NCI-H2227 (cell line): ENCODE data around the gene KRR1.

Experiments used
- DNase-seq: peaks from one replicate; lab custom pipeline; 2025; ENCODE audit not compliant: unreplicated experiment; lab: John Stamatoyannopoulos, UW

KRR1 gene

GRCh38 chr12:75511116-75512048 is at the start of gene KRR1:
TSS of gene KRR1 (minus strand) at chr12:75511609. CDS start at chr12:75511597, 12 bp downstream.
- DNase-seq = peak; percentile 99

GRCh38 chr12:75560167-75560566 is 48.8 kb upstream of the KRR1 start:
- no peak for DNase-seq

- no peak for DNase-seq
Observed at GRCh38 chr12:75558287-75558686, 46.9 kb upstream of the KRR1 start.

GRCh38 chr12:75556311-75556899 is 45.0 kb upstream of the KRR1 start:
- no peak for DNase-seq

- DNase-seq = no peak
Observed at GRCh38 chr12:75554556-75554880, 43.1 kb upstream of the KRR1 start.

- DNase-seq = no peak
Observed at GRCh38 chr12:75553836-75554555, 42.6 kb upstream of the KRR1 start.

GRCh38 chr12:75553398-75553797 is 42.0 kb upstream of the KRR1 start:
- no peak for DNase-seq

DNA sequence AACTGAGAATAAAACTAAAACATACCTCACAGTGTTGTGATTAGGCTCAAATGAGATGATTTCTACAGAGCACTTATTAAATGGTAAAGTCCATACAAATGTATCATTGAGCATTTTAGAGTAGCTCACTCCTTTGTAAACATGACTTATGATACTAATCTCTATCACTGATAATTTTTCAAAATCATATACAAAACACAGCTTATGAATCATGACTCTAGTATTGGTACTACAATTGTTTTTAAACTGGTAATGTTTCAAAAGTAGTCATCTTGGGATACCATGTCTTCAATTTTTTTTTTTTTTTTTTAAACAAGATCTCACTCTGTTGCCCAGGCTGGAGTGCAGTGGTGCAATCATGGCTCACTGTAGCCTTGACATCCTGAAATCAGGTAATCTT is 40.1 kb upstream of the KRR1 start:
- no peak for DNase-seq

GRCh38 chr12:75550401-75551240 is 39.2 kb upstream of the KRR1 start:
- DNase-seq = no peak

GRCh38 chr12:75549989-75550388 is 38.6 kb upstream of the KRR1 start:
- DNase-seq = no peak

GRCh38 chr12:75548879-75549278 is 37.5 kb upstream of the KRR1 start:
- no peak for DNase-seq

- DNase-seq = no peak
Observed at GRCh38 chr12:75545636-75546035, 34.2 kb upstream of the KRR1 start.

- no peak for DNase-seq
Observed at GRCh38 chr12:75543529-75543928, 32.1 kb upstream of the KRR1 start.

GRCh38 chr12:75542942-75543341 is 31.5 kb upstream of the KRR1 start:
- no peak for DNase-seq

- DNase-seq = no peak
Observed at GRCh38 chr12:75539889-75540288, 28.5 kb upstream of the KRR1 start.

GRCh38 chr12:75533239-75533638 is 21.8 kb upstream of the KRR1 start:
- no peak for DNase-seq

DNA sequence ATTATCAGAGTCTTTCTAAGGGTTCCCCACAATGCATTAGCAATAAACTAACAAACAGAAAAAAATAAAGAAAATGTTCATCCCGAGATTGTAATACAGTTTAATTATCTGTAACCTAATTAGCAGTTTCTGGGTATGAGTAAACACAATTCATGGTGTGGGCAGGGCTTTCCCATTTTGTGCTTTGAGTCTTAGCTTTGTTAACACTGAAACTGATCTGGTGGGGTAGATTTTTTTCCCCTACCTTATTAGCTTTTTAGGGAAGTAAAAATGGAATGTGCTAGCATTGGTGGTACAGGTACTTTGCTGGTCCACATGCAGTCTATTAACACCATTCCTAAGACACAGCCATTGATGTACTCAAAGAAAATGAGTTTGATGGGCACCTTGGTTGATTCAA is 18.4 kb upstream of the KRR1 start:
- no peak for DNase-seq

DNA sequence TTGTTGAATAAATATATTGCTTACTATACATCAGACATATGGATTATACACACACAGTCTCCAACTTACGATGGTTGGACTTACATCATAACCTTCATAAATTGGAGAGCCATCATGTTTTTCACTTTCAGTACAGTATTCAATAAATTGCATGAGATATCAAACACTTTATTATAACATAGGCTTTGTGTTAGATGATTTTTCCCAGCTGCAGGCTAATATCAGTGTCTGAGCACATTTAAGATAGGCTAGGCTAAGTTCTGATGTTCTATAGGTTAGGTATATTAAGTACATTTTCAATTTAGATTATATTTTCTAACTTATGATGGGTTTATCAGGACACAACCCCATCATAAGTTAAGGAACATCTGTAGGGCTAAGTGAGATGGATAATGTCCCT is 17.9 kb upstream of the KRR1 start:
- DNase-seq = no peak

DNA sequence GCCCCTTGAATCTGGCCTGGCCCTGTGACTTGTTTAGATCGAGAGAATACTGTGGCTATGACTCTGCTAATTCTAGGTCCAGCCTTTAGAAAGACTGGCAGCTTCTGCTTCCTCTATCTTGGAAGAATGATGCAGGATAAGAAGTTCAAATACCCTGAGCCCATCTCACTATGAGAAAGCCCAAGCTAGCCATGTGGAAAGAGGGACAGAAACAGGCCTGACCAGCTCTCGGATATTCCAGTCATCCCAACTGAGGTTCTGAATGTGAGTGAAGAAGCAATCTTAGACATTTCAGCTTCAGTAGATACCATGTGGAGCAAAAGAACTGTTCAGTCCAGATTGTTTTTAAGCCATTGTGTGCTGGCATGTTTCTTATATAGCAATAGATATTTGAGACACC is 17.3 kb upstream of the KRR1 start:
- DNase-seq = no peak

- DNase-seq = no peak
Observed at GRCh38 chr12:75528272-75528671, 16.9 kb upstream of the KRR1 start.
